H9 (cell line): ENCODE results near the gene KCNS3. TPM values are rescaled to one million over a fixed set of nuclear protein-coding genes. Genes with fewer than 3 reads are reported as not detected.

Experiments used
- DNase-seq: peaks from one replicate; pipeline ENCODE4 v3.0.0-alpha.2; 2017
- H2AFZ ChIP-seq: one replicate; pipeline ENCODE4 v1.6.1; 2013; ENCODE audit warnings: mild to moderate bottlenecking, low read length, control low read depth, moderate library complexity
- H2AK5ac ChIP-seq: 2 replicates; pipeline ENCODE4 v1.6.1; 2013; ENCODE audit warnings: low read length, control low read depth, mixed read lengths; ENCODE audit not compliant: insufficient read length
- H2BK120ac ChIP-seq: one replicate; pipeline ENCODE4 v1.6.1; 2013; ENCODE audit warnings: low read depth, mild to moderate bottlenecking, low read length, control low read depth, inconsistent platforms; ENCODE audit not compliant: poor library complexity, severe bottlenecking
- H2BK12ac ChIP-seq: 2 replicates; pipeline ENCODE4 v1.6.1; 2013; ENCODE audit warnings: low read length, control low read depth, mixed read lengths, low read depth; ENCODE audit not compliant: insufficient read length
- H2BK15ac ChIP-seq: 2 replicates; pipeline ENCODE4 v1.6.1; 2013; ENCODE audit warnings: low read depth, low read length, control low read depth
- H2BK20ac ChIP-seq: one replicate; pipeline ENCODE4 v1.6.1; 2013; ENCODE audit warnings: low read depth, mild to moderate bottlenecking, low read length, control low read depth, inconsistent platforms; ENCODE audit not compliant: poor library complexity, severe bottlenecking
- H2BK5ac ChIP-seq: 2 replicates; pipeline ENCODE4 v1.6.1; 2013; ENCODE audit warnings: low read length, control low read depth, mixed read lengths; ENCODE audit not compliant: insufficient read length
- H3K14ac ChIP-seq: 2 replicates; pipeline ENCODE4 v1.6.1; 2013; ENCODE audit warnings: low read length, control low read depth; ENCODE audit not compliant: insufficient read depth
- H3K18ac ChIP-seq: 2 replicates; pipeline ENCODE4 v1.6.1; 2013; ENCODE audit warnings: low read depth, mild to moderate bottlenecking, mixed read lengths, low read length, control low read depth; ENCODE audit not compliant: insufficient read length
- H3K23ac ChIP-seq: 2 replicates; pipeline ENCODE4 v1.6.1; 2013; ENCODE audit warnings: low read length, control low read depth, mixed read lengths, low read depth; ENCODE audit not compliant: insufficient read length
- H3K23me2 ChIP-seq: 2 replicates; pipeline ENCODE4 v1.6.1; 2013; ENCODE audit warnings: low read depth, mild to moderate bottlenecking, mixed read lengths, low read length, control low read depth; ENCODE audit not compliant: insufficient read length, poor library complexity, severe bottlenecking
- H3K27ac ChIP-seq: 2 replicates; pipeline ENCODE4 v1.5.1; 2013; ENCODE audit warnings: low read length, control low read depth, mixed read lengths, low read depth; ENCODE audit not compliant: insufficient read length
- H3K27me3 ChIP-seq: 2 replicates; pipeline ENCODE4 v1.6.1; 2013; ENCODE audit warnings: low read length, control low read depth, inconsistent platforms; ENCODE audit not compliant: insufficient read depth
- H3K4ac ChIP-seq: 2 replicates; pipeline ENCODE4 v1.6.1; 2013; ENCODE audit warnings: low read depth, mild to moderate bottlenecking, control low read depth, inconsistent platforms, low read length, moderate library complexity
- H3K4me1 ChIP-seq: 2 replicates; pipeline ENCODE4 v1.6.1; 2013; ENCODE audit warnings: low read length, control low read depth, inconsistent platforms; ENCODE audit not compliant: insufficient read depth
- H3K4me2 ChIP-seq: 2 replicates; pipeline ENCODE4 v1.6.1; 2013; ENCODE audit warnings: low read length, control low read depth, mixed read lengths; ENCODE audit not compliant: insufficient read length, insufficient read depth
- H3K56ac ChIP-seq: 2 replicates; pipeline ENCODE4 v1.6.1; 2013; ENCODE audit warnings: low read depth, mild to moderate bottlenecking, mixed read lengths, low read length, control low read depth; ENCODE audit not compliant: insufficient read length
- H3K79me1 ChIP-seq: 2 replicates; pipeline ENCODE4 v1.6.1; 2013; ENCODE audit warnings: low read depth, mild to moderate bottlenecking, moderate library complexity, low read length, control low read depth, inconsistent platforms; ENCODE audit not compliant: insufficient read depth, poor library complexity, severe bottlenecking
- H3K79me2 ChIP-seq: 2 replicates; pipeline ENCODE4 v1.6.1; 2013; ENCODE audit warnings: low read length, control low read depth, inconsistent platforms; ENCODE audit not compliant: insufficient read depth
- H3K9ac ChIP-seq: 2 replicates; pipeline ENCODE4 v1.6.1; 2013; ENCODE audit warnings: low read length, control low read depth, mixed read lengths; ENCODE audit not compliant: insufficient read length; ENCODE audit errors: extremely low read depth
- H3K9me3 ChIP-seq: one replicate; pipeline ENCODE4 v1.6.1; 2013; ENCODE audit warnings: low read depth, low read length, inconsistent platforms; ENCODE audit not compliant: control insufficient read depth
- H3T11ph ChIP-seq: one replicate; pipeline ENCODE4 v1.6.1; 2013; ENCODE audit warnings: mild to moderate bottlenecking, low read length, control low read depth, inconsistent platforms
- H4K20me1 ChIP-seq: one replicate; pipeline ENCODE4 v1.6.1; 2013; ENCODE audit not compliant: control insufficient read depth, insufficient read length, insufficient read depth
- H4K5ac ChIP-seq: 2 replicates; pipeline ENCODE4 v1.6.1; 2013; ENCODE audit warnings: low read depth, mild to moderate bottlenecking, mixed read lengths, low read length, control low read depth; ENCODE audit not compliant: insufficient read length
- H4K8ac ChIP-seq: replicated peaks from 2 replicates; pipeline ENCODE4 v1.6.1; 2013; ENCODE audit warnings: low read length, control low read depth, mixed read lengths, low read depth; ENCODE audit not compliant: insufficient read length
- H4K91ac ChIP-seq: 2 replicates; pipeline ENCODE4 v1.6.1; 2013; ENCODE audit warnings: low read depth, mild to moderate bottlenecking, moderate library complexity, mixed read lengths, low read length, control low read depth; ENCODE audit not compliant: insufficient read length
- H3K27ac Mint-ChIP-seq, 3 experiments: 2 replicates in 2 of 3; 3 replicates in 1 of 3; pipeline ENCODE4 v1.8.0; 2020 to 2021; ENCODE audit warnings: mixed read lengths in 3 of 3, mild to moderate bottlenecking in 1 of 3, moderate library complexity in 1 of 3
- H3K27me3 Mint-ChIP-seq: 2 replicates; pipeline ENCODE4 v1.8.0; 2021; ENCODE audit warnings: low read depth, mild to moderate bottlenecking, moderate library complexity, mixed read lengths
- H3K36me3 Mint-ChIP-seq, 3 experiments: 2 replicates in 2 of 3; 3 replicates in 1 of 3; pipeline ENCODE4 v1.8.0; 2020 to 2021; ENCODE audit warnings: low read depth in 3 of 3, mixed read lengths in 3 of 3; ENCODE audit not compliant: insufficient read depth in 1 of 3
- H3K4me1 Mint-ChIP-seq, 2 experiments: 2 replicates each; pipeline ENCODE4 v1.8.0; 2020; ENCODE audit warnings: mixed read lengths in 2 of 2
- H3K4me3 Mint-ChIP-seq, 2 experiments: 2 replicates in 1 of 2; 3 replicates in 1 of 2; pipeline ENCODE4 v1.8.0; 2020 to 2021; ENCODE audit warnings: mild to moderate bottlenecking in 2 of 2, mixed read lengths in 2 of 2, moderate library complexity in 1 of 2
- H3K9me3 Mint-ChIP-seq, 2 experiments: 2 replicates in 1 of 2; 3 replicates in 1 of 2; pipeline ENCODE4 v1.8.0; 2020; ENCODE audit warnings: mild to moderate bottlenecking in 2 of 2, mixed read lengths in 2 of 2, moderate library complexity in 1 of 2
- CTCF ChIP-seq: fragments of 200-600 bp; sonication (generic); conservative IDR thresholded peaks from 3 replicates; pipeline ENCODE4 v1.8.0; 2021; ENCODE audit warnings: antibody characterized with exemption, mild to moderate bottlenecking
- WGBS: extraction: QIAGEN DNeasy Blood & Tissue Kit; methylation state at CpG from one replicate; pipeline ENCODE4 v1.1.7; 2013; ENCODE audit warnings: missing lambda C conversion rate, low lambda C conversion rate, mixed read lengths; ENCODE audit not compliant: insufficient read length; ENCODE audit errors: extremely low coverage; 5-methylcytosine and 5-hydroxymethylcytosine counted together
- total RNA-seq: library from RNA; stranded (reverse); gene quantifications from 2 replicates; pipeline ENCODE4 v1.2.1, GENCODE V29; 2021

The KCNS3 gene
- total RNA-seq, 1 experiment from 2014 or later, result 8.0 TPM

- Mint-ChIP-seq H3K27ac (peak overlapping the region in 2 of 3 experiments; percentile 18 to 91; a peak in 2 of 7 replicates), H3K4me1 (peaks cover 31 to 32% of the 10 kb centered on the region in 2 experiments)
- no peak overlapping the region for H3K27ac ChIP-seq
Measured at GRCh38 chr2:17918789-17919188, 40.3 kb downstream of the KCNS3 start.

More at GRCh38 chr2:17918789-17919188, 40.3 kb downstream of the KCNS3 start:
- peaks cover 0 to 2% (median 0%) of the 10 kb centered on the region in 3 experiments; a peak in 2 of 7 replicates for H3K36me3 Mint-ChIP-seq
- no peak overlapping the region for H3K14ac ChIP-seq
- H2BK120ac ChIP-seq, result no peak overlapping the region
- no peaks in the 10 kb centered on the region for H3K79me2 ChIP-seq
- H3K23me2 ChIP-seq, result no peaks in the 10 kb centered on the region
- no peak overlapping the region for H2BK15ac ChIP-seq
- no peak overlapping the region for H3K18ac ChIP-seq
- no peak overlapping the region for H2AFZ ChIP-seq
- no peak overlapping the region for H3T11ph ChIP-seq
- no peak overlapping the region for H3K4me2 ChIP-seq
- peak; percentile 49; the same call in 2 of the 3 replicates for TF ChIP-seq CTCF
- no peak overlapping the region for H3K9ac ChIP-seq
- H4K8ac ChIP-seq, result no peak overlapping the region
- no peak for DNase-seq
- no peaks in the 10 kb centered on the region for H3K27me3 ChIP-seq
- no peak overlapping the region for H2AK5ac ChIP-seq
- no peaks in the 10 kb centered on the region; the same call in 1 of the 2 replicates for H3K27me3 Mint-ChIP-seq
- no peak overlapping the region for H4K91ac ChIP-seq
- no peak overlapping the region for H2BK5ac ChIP-seq
- no peak overlapping the region for H4K5ac ChIP-seq
- no CpG with 5 or more reads among the region's 1 CpG for WGBS
- no peak overlapping the region for H3K23ac ChIP-seq
- no peak overlapping the region for H3K4ac ChIP-seq
- no peak overlapping the region for H3K56ac ChIP-seq
- H3K4me1 ChIP-seq, result peaks cover 5% of the 10 kb centered on the region; the same call in 1 of the 2 replicates
- H3K9me3 Mint-ChIP-seq, result no peaks in the 10 kb centered on the region
- no peak overlapping the region for H2BK20ac ChIP-seq
- no peaks in the 10 kb centered on the region for H3K79me1 ChIP-seq
- H3K4me3 Mint-ChIP-seq, result no peak overlapping the region
- no peak overlapping the region for H2BK12ac ChIP-seq
- H3K9me3 ChIP-seq, result no peaks in the 10 kb centered on the region
- H4K20me1 ChIP-seq, result no peaks in the 10 kb centered on the region
